Astrocyte (in vitro differentiated cells and primary cell): ENCODE data around the gene PRORP. TPM values are rescaled to one million over a fixed set of nuclear protein-coding genes. Genes with fewer than 3 reads are reported as not detected.
"Not testable (repeated sequence)": the region's sequence is repeated elsewhere in the genome, so short reads cannot be mapped to it uniquely, and the experiment has no call there.

Source experiments
- DNase-seq: peaks from one replicate; pipeline ENCODE4 v3.0.0-alpha.2; 2010; ENCODE audit warnings: low read depth
- FAIRE-seq: peaks from 2 replicates; lab custom pipeline; 2011; peaks lifted over from hg19 to GRCh38; lab: Jason Lieb, UNC
- H2AFZ ChIP-seq: 2 replicates; pipeline ENCODE4 v1.6.0; 2012; ENCODE audit warnings: low read depth, low read length, inconsistent platforms
- H3K27ac ChIP-seq: 2 replicates; pipeline ENCODE4 v1.5.1; 2011; ENCODE audit warnings: low read depth, low read length, inconsistent platforms
- H3K27me3 ChIP-seq: 2 replicates; pipeline ENCODE4 v1.6.0; 2011; ENCODE audit warnings: low read length, inconsistent platforms; ENCODE audit not compliant: insufficient read depth
- H3K36me3 ChIP-seq: 2 replicates; pipeline ENCODE4 v1.5.1; 2011; ENCODE audit warnings: low read length, inconsistent platforms; ENCODE audit not compliant: insufficient read depth
- H3K4me1 ChIP-seq: 2 replicates; pipeline ENCODE4 v1.5.1; 2011; ENCODE audit warnings: low read length, inconsistent platforms; ENCODE audit not compliant: insufficient read depth
- H3K4me2 ChIP-seq: 2 replicates; pipeline ENCODE4 v1.6.0; 2012; ENCODE audit warnings: low read length, inconsistent platforms
- H3K4me3 ChIP-seq: 2 replicates; pipeline ENCODE4 v1.5.1; 2011; ENCODE audit warnings: low read depth, mild to moderate bottlenecking, low read length, inconsistent platforms; ENCODE audit not compliant: insufficient read depth
- H3K79me2 ChIP-seq: 2 replicates; pipeline ENCODE4 v1.6.0; 2012; ENCODE audit warnings: mild to moderate bottlenecking, low read length, inconsistent platforms; ENCODE audit not compliant: insufficient read depth
- H3K9ac ChIP-seq: 2 replicates; pipeline ENCODE4 v1.6.0; 2012; ENCODE audit warnings: mild to moderate bottlenecking, low read length, inconsistent platforms
- H3K9me3 ChIP-seq: 2 replicates; pipeline ENCODE4 v1.5.1; 2012; ENCODE audit warnings: low read depth, mild to moderate bottlenecking, low read length, inconsistent platforms; ENCODE audit not compliant: insufficient read depth
- H4K20me1 ChIP-seq: 2 replicates; pipeline ENCODE4 v1.6.0; 2012; ENCODE audit warnings: low read length, inconsistent platforms; ENCODE audit not compliant: insufficient read depth
- H3K27ac Mint-ChIP-seq: one replicate; pipeline ENCODE4 v1.8.0; 2021; ENCODE audit warnings: mild to moderate bottlenecking, mixed read lengths; ENCODE audit not compliant: unreplicated experiment
- H3K27me3 Mint-ChIP-seq: one replicate; pipeline ENCODE4 v1.8.0; 2021; ENCODE audit warnings: low read depth, mixed read lengths; ENCODE audit not compliant: unreplicated experiment
- H3K36me3 Mint-ChIP-seq: one replicate; pipeline ENCODE4 v1.8.0; 2021; ENCODE audit warnings: low read depth, mixed read lengths; ENCODE audit not compliant: unreplicated experiment
- H3K4me1 Mint-ChIP-seq: one replicate; pipeline ENCODE4 v1.8.0; 2021; ENCODE audit warnings: low read depth, mixed read lengths; ENCODE audit not compliant: unreplicated experiment
- H3K4me3 Mint-ChIP-seq: one replicate; pipeline ENCODE4 v1.8.0; 2021; ENCODE audit warnings: mild to moderate bottlenecking, moderate library complexity, mixed read lengths; ENCODE audit not compliant: unreplicated experiment
- H3K9me3 Mint-ChIP-seq: one replicate; pipeline ENCODE4 v1.8.0; 2021; ENCODE audit warnings: mild to moderate bottlenecking, mixed read lengths; ENCODE audit not compliant: unreplicated experiment
- CTCF ChIP-seq: IDR thresholded peaks from 2 replicates; pipeline ENCODE4 v1.5.1; 2011; ENCODE audit warnings: low read depth, mild to moderate bottlenecking, inconsistent platforms, low read length, moderate library complexity; ENCODE audit not compliant: insufficient read depth
- EZH2 ChIP-seq: IDR thresholded peaks from 2 replicates; pipeline ENCODE4 v1.6.1; 2012; ENCODE audit warnings: mild to moderate bottlenecking, low read length, inconsistent platforms; ENCODE audit not compliant: insufficient read depth
- total RNA-seq: library from RNA; stranded (reverse); gene quantifications from 2 replicates; pipeline ENCODE4 v1.2.1, GENCODE V29; 2021

PRORP gene
- total RNA-seq, 1 donor from 2014 or later: 32.4 TPM

- no peak for TF ChIP-seq EZH2
- TF ChIP-seq CTCF: no peak
- Histone ChIP-seq H3K4me2 (no peak overlapping the region), H3K27me3 (no peaks in the 10 kb centered on the region), H3K4me1 (no peaks in the 10 kb centered on the region), H3K27ac (no peak overlapping the region), H2AFZ (no peak overlapping the region), H3K9ac (no peak overlapping the region), H3K79me2 (peaks cover 3% of the 10 kb centered on the region), H3K36me3 (no peaks in the 10 kb centered on the region), H3K9me3 (no peaks in the 10 kb centered on the region), H3K4me3 (no peak overlapping the region), H4K20me1 (peaks cover 17% of the 10 kb centered on the region)
- no peak for DNase-seq
- Mint-ChIP-seq H3K27ac (no peak overlapping the region), H3K9me3 (peaks cover 2% of the 10 kb centered on the region), H3K27me3 (no peaks in the 10 kb centered on the region), H3K36me3 (peaks cover 9% of the 10 kb centered on the region), H3K4me3 (no peak overlapping the region), H3K4me1 (no peaks in the 10 kb centered on the region)
- FAIRE-seq: no peak
Measured at GRCh38 chr14:35147186-35147585, 24.8 kb downstream of the PRORP start.

- no peak overlapping the region for H3K27ac Mint-ChIP-seq
- Histone ChIP-seq H3K4me2 (no peak overlapping the region), H3K4me3 (no peak overlapping the region), H3K27ac (no peak overlapping the region), H3K27me3 (no peaks in the 10 kb centered on the region), H4K20me1 (peaks cover 17% of the 10 kb centered on the region), H3K36me3 (no peaks in the 10 kb centered on the region), H3K4me1 (no peaks in the 10 kb centered on the region), H3K9me3 (no peaks in the 10 kb centered on the region), H2AFZ (no peak overlapping the region), H3K9ac (no peak overlapping the region), H3K79me2 (peaks cover 3% of the 10 kb centered on the region)
- DNase-seq (no peak), FAIRE-seq (no peak)
- H3K27me3 Mint-ChIP-seq: no peaks in the 10 kb centered on the region
- no peak overlapping the region for H3K4me3 Mint-ChIP-seq
- H3K9me3 Mint-ChIP-seq: peaks cover 2% of the 10 kb centered on the region
- TF ChIP-seq EZH2: no peak
- no peak for TF ChIP-seq CTCF
- H3K36me3 Mint-ChIP-seq: peaks cover 9% of the 10 kb centered on the region
- no peaks in the 10 kb centered on the region for H3K4me1 Mint-ChIP-seq
Measured at GRCh38 chr14:35147711-35148110, 25.4 kb downstream of the PRORP start.

- Histone ChIP-seq H3K27ac (no peak overlapping the region), H3K4me3 (no peak overlapping the region), H3K9ac (no peak overlapping the region), H2AFZ (no peak overlapping the region), H3K4me1 (no peaks in the 10 kb centered on the region), H4K20me1 (peaks cover 12% of the 10 kb centered on the region), H3K9me3 (no peaks in the 10 kb centered on the region), H3K4me2 (no peak overlapping the region), H3K27me3 (no peaks in the 10 kb centered on the region), H3K36me3 (no peaks in the 10 kb centered on the region), H3K79me2 (no peaks in the 10 kb centered on the region)
- no peak overlapping the region for H3K4me3 Mint-ChIP-seq
- H3K27me3 Mint-ChIP-seq: no peaks in the 10 kb centered on the region
- no peak for TF ChIP-seq CTCF
- peaks cover 5% of the 10 kb centered on the region for H3K9me3 Mint-ChIP-seq
- no peak overlapping the region for H3K27ac Mint-ChIP-seq
- FAIRE-seq: no peak
- H3K36me3 Mint-ChIP-seq: peaks cover 14% of the 10 kb centered on the region
- no peak for DNase-seq
- H3K4me1 Mint-ChIP-seq: no peaks in the 10 kb centered on the region
Measured at GRCh38 chr14:35149239-35149638, 26.9 kb downstream of the PRORP start.

GRCh38 chr14:35152531-35152930 is 30.2 kb downstream of the PRORP start:
- H3K27ac ChIP-seq, H3K36me3 ChIP-seq, DNase-seq, H3K27ac Mint-ChIP-seq, H3K79me2 ChIP-seq, H3K4me3 Mint-ChIP-seq, H2AFZ ChIP-seq, H3K4me2 ChIP-seq, H3K9ac ChIP-seq, H3K27me3 Mint-ChIP-seq, FAIRE-seq, H3K4me1 ChIP-seq, H3K9me3 Mint-ChIP-seq, H3K9me3 ChIP-seq, H3K4me3 ChIP-seq, H3K27me3 ChIP-seq: not testable (repeated sequence)
- peaks cover 14% of the 10 kb centered on the region for H3K36me3 Mint-ChIP-seq
- H3K4me1 Mint-ChIP-seq: peaks cover 13% of the 10 kb centered on the region
- H4K20me1 ChIP-seq: peaks cover 20% of the 10 kb centered on the region
